Stomach (tissue), 9 donors: ENCODE measurements around the gene RFX3. TPM values are rescaled to one million over a fixed set of nuclear protein-coding genes. Genes with fewer than 3 reads are reported as not detected.

Experiments used
- DNase-seq, 2 donors: peaks; one replicate each; pipeline versions ENCODE4 v3.0.0 to v3.0.0-alpha.2; 2013 to 2019
- H3K27ac ChIP-seq, 5 donors: fragments of 200-600 bp in 4 of 5; sonication (generic) in 4 of 5; one replicate each; pipeline ENCODE4 v1.5.1; 2013 to 2019; ENCODE audit warnings: mild to moderate bottlenecking in 1 of 5, moderate library complexity in 1 of 5
- H3K27me3 ChIP-seq, 3 donors: fragments of 200-600 bp; sonication (generic); one replicate each; pipeline ENCODE4 v1.5.1; 2017 to 2019; ENCODE audit warnings: mixed run types in 1 of 3
- H3K36me3 ChIP-seq, 4 donors: fragments of 200-600 bp; sonication (generic); 1 replicate in 3 of 4; 2 replicates in 1 of 4; pipeline ENCODE4 v1.5.1; 2016 to 2019
- H3K4me1 ChIP-seq, 4 donors: fragments of 200-600 bp; sonication (generic); one replicate each; pipeline ENCODE4 v1.5.1; 2016 to 2019
- H3K4me3 ChIP-seq, 4 donors: fragments of 200-600 bp; sonication (generic) in 3 of 4; one replicate each; pipeline ENCODE4 v1.5.1; 2016 to 2019; ENCODE audit warnings: mild to moderate bottlenecking in 1 of 4
- H3K9me3 ChIP-seq, 4 donors: fragments of 200-600 bp; sonication (generic); one replicate each; pipeline ENCODE4 v1.5.1; 2016 to 2019
- EP300 ChIP-seq: sonication (generic); formaldehyde crosslinking; IDR thresholded peaks from one replicate; pipeline ENCODE4 v1.6.1; 2017; ENCODE audit warnings: antibody characterized with exemption
- POLR2A ChIP-seq, 4 donors: fragments of 450-650 bp; IDR thresholded peaks; one replicate each; pipeline ENCODE4 v1.6.1; 2016; ENCODE audit warnings: antibody characterized with exemption in 4 of 4, control low read depth in 2 of 4, mild to moderate bottlenecking in 1 of 4, moderate library complexity in 1 of 4
- POLR2AphosphoS5 ChIP-seq, 3 donors: sonication (generic); formaldehyde crosslinking; IDR thresholded peaks; one replicate each; pipeline ENCODE4 v1.6.1; 2016; ENCODE audit warnings: antibody characterized with exemption in 3 of 3
- WGBS, 5 donors: extraction: QIAGEN DNeasy Blood & Tissue Kit in 3 of 5; methylation state at CpG; one replicate each; pipeline versions ENCODE4 v1.1.5 to v1.1.7; 2013 to 2018; 5-methylcytosine and 5-hydroxymethylcytosine counted together
- intact Hi-C: fragments of 100-400 bp; cut with DNase I; formaldehyde crosslinking; loops from one replicate; pipeline ENCODE4 v1.15.1; 2023; ENCODE audit warnings: low total_unique reads
- polyA plus RNA-seq, 3 donors: library from polyadenylated mRNA; stranded (reverse); fragments of 200-250 nt; gene quantifications; one replicate each; pipeline ENCODE4 v1.2.3, GENCODE V29; 2013
- total RNA-seq, 5 donors: library from RNA; depleted of rRNA; stranded (reverse); fragments of >200 nt; gene quantifications; one replicate each; pipeline versions ENCODE4 v1.1.0 to v1.2.3, GENCODE V29; 2014 to 2016
- TF ChIP-seq, protein P1 (sequence below), 7 experiments: fragments of 450-650 bp in 4 of 7; fragments of 200-600 bp in 3 of 7; sonication (generic) in 3 of 7; IDR thresholded peaks; one replicate each; pipeline ENCODE4 v1.5.1; 2016 to 2019; ENCODE audit warnings: antibody characterized with exemption in 7 of 7, control low read depth in 2 of 7, mild to moderate bottlenecking in 1 of 7
- donor health status: healthy with polysubstance abuse.
- donor health status: Bipolar disorder and iron deficiency.
- donor health status: healthy.

Gene RFX3
- total and polyA plus RNA-seq, 8 donors, result 0.76 to 22.8 (median 6.1) TPM

DNA sequence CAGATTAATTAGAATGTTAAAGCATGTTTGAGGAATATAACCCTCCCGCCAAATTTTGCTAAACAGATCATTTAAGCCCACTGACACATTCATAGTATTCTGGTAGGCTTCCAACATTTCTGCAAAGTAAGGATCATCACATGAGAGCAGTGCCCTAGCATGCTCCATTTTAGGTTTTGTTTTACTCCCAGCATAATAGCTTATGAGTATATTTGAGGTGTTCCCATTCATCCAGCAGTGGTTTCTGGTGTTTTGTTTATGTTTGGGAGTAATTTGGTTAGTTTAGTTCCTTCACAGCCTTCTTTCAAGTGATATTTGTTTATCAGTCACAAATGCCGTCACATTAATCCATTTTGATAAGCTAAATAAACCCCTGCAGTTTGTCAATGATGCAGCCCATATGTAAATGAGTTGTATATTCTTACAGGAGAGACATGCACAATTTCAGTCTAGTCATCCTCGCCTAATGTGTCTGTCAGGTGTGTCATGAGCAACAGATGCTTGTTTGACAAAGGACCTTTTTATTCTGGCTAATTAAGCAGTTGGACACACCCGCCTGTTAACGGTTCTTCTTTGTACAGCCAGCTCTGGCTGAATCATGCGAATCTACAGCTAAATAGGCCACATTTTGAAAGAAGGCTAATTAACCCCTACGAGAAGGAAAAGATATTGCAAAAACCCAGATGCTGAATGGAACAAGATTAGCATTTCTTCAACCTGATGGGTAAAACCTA, 124.4 kb downstream of the RFX3 start:
- intact Hi-C loops, result no loop called here
- DNase-seq, result peak in 1 of 2 donors; percentile 36
- H3K4me3 ChIP-seq, result no peak overlapping the region
- peaks cover 0 to 12% (median 0%) of the 10 kb centered on the region in 4 donors for H3K4me1 ChIP-seq
- 59 to 73% (median 66%) methylated on average over 7 of the region's 7 CpGs for whole genome bisulfite sequencing, 5 donors
- H3K9me3 ChIP-seq, result no peaks in the 10 kb centered on the region
- H3K27me3 ChIP-seq, result no peaks in the 10 kb centered on the region
- TF ChIP-seq POLR2AphosphoS5 (IDR thresholded peaks at IDR 0.05) (no peak), POLR2A (IDR thresholded peaks at IDR 0.05) (no peak), EP300 (no peak)
- TF ChIP-seq, protein P1, sequence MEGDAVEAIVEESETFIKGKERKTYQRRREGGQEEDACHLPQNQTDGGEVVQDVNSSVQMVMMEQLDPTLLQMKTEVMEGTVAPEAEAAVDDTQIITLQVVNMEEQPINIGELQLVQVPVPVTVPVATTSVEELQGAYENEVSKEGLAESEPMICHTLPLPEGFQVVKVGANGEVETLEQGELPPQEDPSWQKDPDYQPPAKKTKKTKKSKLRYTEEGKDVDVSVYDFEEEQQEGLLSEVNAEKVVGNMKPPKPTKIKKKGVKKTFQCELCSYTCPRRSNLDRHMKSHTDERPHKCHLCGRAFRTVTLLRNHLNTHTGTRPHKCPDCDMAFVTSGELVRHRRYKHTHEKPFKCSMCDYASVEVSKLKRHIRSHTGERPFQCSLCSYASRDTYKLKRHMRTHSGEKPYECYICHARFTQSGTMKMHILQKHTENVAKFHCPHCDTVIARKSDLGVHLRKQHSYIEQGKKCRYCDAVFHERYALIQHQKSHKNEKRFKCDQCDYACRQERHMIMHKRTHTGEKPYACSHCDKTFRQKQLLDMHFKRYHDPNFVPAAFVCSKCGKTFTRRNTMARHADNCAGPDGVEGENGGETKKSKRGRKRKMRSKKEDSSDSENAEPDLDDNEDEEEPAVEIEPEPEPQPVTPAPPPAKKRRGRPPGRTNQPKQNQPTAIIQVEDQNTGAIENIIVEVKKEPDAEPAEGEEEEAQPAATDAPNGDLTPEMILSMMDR (IDR thresholded peaks at IDR 0.05), result no peak
- no peak overlapping the region for H3K27ac ChIP-seq
- H3K36me3 ChIP-seq, result no peaks in the 10 kb centered on the region

DNA sequence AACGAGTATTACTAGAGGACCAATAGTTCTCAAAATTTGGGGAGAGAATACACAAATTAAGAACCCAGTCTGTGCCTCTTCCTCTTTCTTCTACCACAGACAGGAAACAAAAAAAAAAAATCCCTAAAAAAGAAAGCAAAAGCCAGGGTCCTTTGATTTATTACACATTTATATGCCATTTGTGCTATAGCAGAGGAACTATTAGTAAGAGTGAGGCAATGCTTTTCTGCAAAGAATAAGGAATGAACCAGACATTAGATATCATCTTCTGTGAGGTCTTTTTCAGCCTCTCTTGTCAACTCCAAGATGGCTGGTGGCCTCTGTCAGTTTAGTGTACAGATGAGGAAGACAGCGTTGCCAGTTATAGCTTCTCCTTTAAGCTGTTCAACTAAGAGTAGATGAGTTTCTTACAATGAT, 127.6 kb downstream of the RFX3 start:
- H3K4me1 ChIP-seq, result peaks cover 0 to 12% (median 0%) of the 10 kb centered on the region in 4 donors
- no peaks in the 10 kb centered on the region for H3K9me3 ChIP-seq
- TF ChIP-seq POLR2AphosphoS5 (IDR thresholded peaks at IDR 0.05) (no peak), POLR2A (IDR thresholded peaks at IDR 0.05) (no peak), EP300 (no peak)
- TF ChIP-seq, protein P1 (IDR thresholded peaks at IDR 0.05), result no peak
- peaks cover 0 to 21% (median 10%) of the 10 kb centered on the region in 4 donors for H3K36me3 ChIP-seq
- peak in 1 of 2 donors; percentile 11 for DNase-seq
- no peak overlapping the region for H3K4me3 ChIP-seq
- 74 to 88% (median 82%) methylated on average over 2 of the region's 2 CpGs for WGBS, 5 donors
- no peaks in the 10 kb centered on the region for H3K27me3 ChIP-seq
- H3K27ac ChIP-seq, result peak overlapping the region in 2 of 5 donors; percentile 6 to 31
- intact Hi-C loops, result no loop called here

- peaks cover 0 to 12% (median 0%) of the 10 kb centered on the region in 4 donors for H3K4me1 ChIP-seq
Measured at GRCh38 chr9:3397766-3398165, 128.0 kb downstream of the RFX3 start.

GRCh38 chr9:3391414-3391813, 134.4 kb downstream of the RFX3 start:
- peaks cover 0 to 6% (median 3%) of the 10 kb centered on the region in 4 donors for H3K4me1 ChIP-seq
- intact Hi-C loops, result no loop called here
- WGBS, 5 donors, result 35 to 82% (median 66%) methylated on average over 2 of the region's 2 CpGs
- H3K4me3 ChIP-seq, result no peak overlapping the region
- no peaks in the 10 kb centered on the region for H3K9me3 ChIP-seq
- H3K36me3 ChIP-seq, result peaks cover 0 to 29% (median 13%) of the 10 kb centered on the region in 4 donors
- TF ChIP-seq, protein P1 (IDR thresholded peaks at IDR 0.05), result no peak
- no peak for TF ChIP-seq EP300
- TF ChIP-seq POLR2A (IDR thresholded peaks at IDR 0.05), result no peak
- TF ChIP-seq POLR2AphosphoS5 (IDR thresholded peaks at IDR 0.05), result no peak
- no peaks in the 10 kb centered on the region for H3K27me3 ChIP-seq
- H3K27ac ChIP-seq, result no peak overlapping the region
- no peak for DNase-seq

More at GRCh38 chr9:3397766-3398165, 128.0 kb downstream of the RFX3 start:
- 85 to 95% (median 88%) methylated on average over 2 of the region's 2 CpGs for WGBS, 5 donors
- intact Hi-C loops, result no loop called here
- TF ChIP-seq POLR2A (IDR thresholded peaks at IDR 0.05) (no peak), POLR2AphosphoS5 (IDR thresholded peaks at IDR 0.05) (no peak), EP300 (no peak)
- TF ChIP-seq, protein P1 (IDR thresholded peaks at IDR 0.05), result no peak
- Histone ChIP-seq H3K27ac (peak overlapping the region in 2 of 5 donors; percentile 6 to 31), H3K36me3 (peaks cover 0 to 21% (median 10%) of the 10 kb centered on the region in 4 donors), H3K4me3 (no peak overlapping the region), H3K9me3 (no peaks in the 10 kb centered on the region), H3K27me3 (no peaks in the 10 kb centered on the region)
- DNase-seq, result no peak
